NCI-H2107 (cell line): Measurements from ENCODE around the gene ADGRG1.

ENCODE experiments used
- DNase-seq: peaks from one replicate; lab custom pipeline; 2025; lab: John Stamatoyannopoulos, UW

Gene ADGRG1

GRCh38 chr16:57620335-57621231 lies 7.8 kb upstream of the ADGRG1 start:
- no peak for DNase-seq

GRCh38 chr16:57621521-57622271 lies 6.7 kb upstream of the ADGRG1 start:
- peak; percentile 18 for DNase-seq

- no peak for DNase-seq
These were observed 5.8 kb upstream of the ADGRG1 start for GRCh38 chr16:57622361-57623250.

- no peak for DNase-seq
These were observed 5.0 kb upstream of the ADGRG1 start for GRCh38 chr16:57623251-57624043.

- DNase-seq, result no peak
These were observed 4.3 kb upstream of the ADGRG1 start for GRCh38 chr16:57624044-57624688.

- no peak for DNase-seq
These were observed 3.5 kb upstream of the ADGRG1 start for GRCh38 chr16:57624806-57625500.

GRCh38 chr16:57626420-57627170 lies 1.8 kb upstream of the ADGRG1 start:
- DNase-seq, result no peak

- DNase-seq, result no peak
These were observed 1.1 kb upstream of the ADGRG1 start for GRCh38 chr16:57627184-57627871.

- DNase-seq, result no peak
These were observed 408 bp downstream of the ADGRG1 start for GRCh38 chr16:57628783-57629293.

GRCh38 chr16:57629516-57630406 lies 1.3 kb downstream of the ADGRG1 start:
- DNase-seq, result no peak

- no peak for DNase-seq
These were observed 2.0 kb downstream of the ADGRG1 start for GRCh38 chr16:57630407-57630797.

GRCh38 chr16:57630931-57631845 lies 2.8 kb downstream of the ADGRG1 start:
- DNase-seq, result no peak

- no peak for DNase-seq
These were observed 4.1 kb downstream of the ADGRG1 start for GRCh38 chr16:57632568-57632967.

GRCh38 chr16:57633383-57634064 lies 5.1 kb downstream of the ADGRG1 start:
- no peak for DNase-seq

GRCh38 chr16:57634171-57634570 lies 5.7 kb downstream of the ADGRG1 start:
- DNase-seq, result no peak
